Gastroesophageal sphincter (tissue), 4 donors: ENCODE measurements around the gene ANKRD29. TPM values are rescaled to one million over a fixed set of nuclear protein-coding genes. Genes with fewer than 3 reads are reported as not detected.
A peak's percentile ranks its signal among the peaks of the same experiment; 100 is the strongest.

ENCODE experiments used
- ATAC-seq: fragments of 150-250 bp; one replicate; pipeline ENCODE4 v1.9.1; 2016; ENCODE audit warnings: mild to moderate bottlenecking, moderate library complexity
- H3K27ac ChIP-seq, 4 donors: fragments of 200-600 bp; sonication (generic) in 3 of 4; 1 replicate in 3 of 4; 2 replicates in 1 of 4; pipeline ENCODE4 v1.5.1; 2016 to 2019
- H3K27me3 ChIP-seq: fragments of 200-600 bp; sonication (generic); one replicate; pipeline ENCODE4 v1.5.1; 2019
- H3K36me3 ChIP-seq, 2 donors: fragments of 200-600 bp; sonication (generic); one replicate each; pipeline ENCODE4 v1.5.1; 2019; ENCODE audit warnings: control low read depth in 1 of 2
- H3K4me1 ChIP-seq, 3 donors: fragments of 200-600 bp; sonication (generic); 1 replicate in 2 of 3; 2 replicates in 1 of 3; pipeline ENCODE4 v1.5.1; 2016 to 2019; ENCODE audit warnings: control low read depth in 2 of 3
- H3K4me3 ChIP-seq, 2 donors: fragments of 200-600 bp; sonication (generic); one replicate each; pipeline ENCODE4 v1.5.1; 2019; ENCODE audit warnings: mild to moderate bottlenecking in 1 of 2, moderate library complexity in 1 of 2
- H3K9me3 ChIP-seq, 3 donors: fragments of 200-600 bp; sonication (generic); one replicate each; pipeline ENCODE4 v1.5.1; 2017 to 2019; ENCODE audit warnings: control low read depth in 2 of 3
- EP300 ChIP-seq: sonication (generic); formaldehyde crosslinking; IDR thresholded peaks from one replicate; pipeline ENCODE4 v1.6.1; 2017; ENCODE audit warnings: antibody characterized with exemption, mild to moderate bottlenecking
- POLR2A ChIP-seq, 2 donors: fragments of 450-650 bp; IDR thresholded peaks; one replicate each; pipeline ENCODE4 v1.6.1; 2017; ENCODE audit warnings: antibody characterized with exemption in 2 of 2, mild to moderate bottlenecking in 2 of 2, moderate library complexity in 1 of 2
- POLR2AphosphoS5 ChIP-seq: sonication (generic); formaldehyde crosslinking; IDR thresholded peaks from one replicate; pipeline ENCODE4 v1.6.1; 2017; ENCODE audit warnings: antibody characterized with exemption
- WGBS, 2 donors: methylation state at CpG; one replicate each; pipeline ENCODE4 v1.1.5; 2018; ENCODE audit warnings: low coverage in 1 of 2; 5-methylcytosine and 5-hydroxymethylcytosine counted together
- total RNA-seq, 4 donors: library from RNA; depleted of rRNA; stranded (reverse); fragments of >200 nt; gene quantifications; one replicate each; pipeline ENCODE4 v1.1.0, GENCODE V29; 2016
- TF ChIP-seq, protein P1 (sequence below), 4 experiments: fragments of 200-600 bp in 2 of 4; fragments of 450-650 bp in 2 of 4; sonication (generic) in 1 of 4; IDR thresholded peaks; one replicate each; pipeline ENCODE4 v1.5.1; 2017 to 2019; ENCODE audit warnings: antibody characterized with exemption in 4 of 4, mild to moderate bottlenecking in 2 of 4, moderate library complexity in 2 of 4

Gene ANKRD29, protein sequence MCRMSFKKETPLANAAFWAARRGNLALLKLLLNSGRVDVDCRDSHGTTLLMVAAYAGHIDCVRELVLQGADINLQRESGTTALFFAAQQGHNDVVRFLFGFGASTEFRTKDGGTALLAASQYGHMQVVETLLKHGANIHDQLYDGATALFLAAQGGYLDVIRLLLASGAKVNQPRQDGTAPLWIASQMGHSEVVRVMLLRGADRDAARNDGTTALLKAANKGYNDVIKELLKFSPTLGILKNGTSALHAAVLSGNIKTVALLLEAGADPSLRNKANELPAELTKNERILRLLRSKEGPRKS
- 10 to 100 TPM in 2 of 4 donors, 1 to 10 TPM in 2; 3.5 to 19.3 (median 10.5) TPM for total RNA-seq

DNA sequence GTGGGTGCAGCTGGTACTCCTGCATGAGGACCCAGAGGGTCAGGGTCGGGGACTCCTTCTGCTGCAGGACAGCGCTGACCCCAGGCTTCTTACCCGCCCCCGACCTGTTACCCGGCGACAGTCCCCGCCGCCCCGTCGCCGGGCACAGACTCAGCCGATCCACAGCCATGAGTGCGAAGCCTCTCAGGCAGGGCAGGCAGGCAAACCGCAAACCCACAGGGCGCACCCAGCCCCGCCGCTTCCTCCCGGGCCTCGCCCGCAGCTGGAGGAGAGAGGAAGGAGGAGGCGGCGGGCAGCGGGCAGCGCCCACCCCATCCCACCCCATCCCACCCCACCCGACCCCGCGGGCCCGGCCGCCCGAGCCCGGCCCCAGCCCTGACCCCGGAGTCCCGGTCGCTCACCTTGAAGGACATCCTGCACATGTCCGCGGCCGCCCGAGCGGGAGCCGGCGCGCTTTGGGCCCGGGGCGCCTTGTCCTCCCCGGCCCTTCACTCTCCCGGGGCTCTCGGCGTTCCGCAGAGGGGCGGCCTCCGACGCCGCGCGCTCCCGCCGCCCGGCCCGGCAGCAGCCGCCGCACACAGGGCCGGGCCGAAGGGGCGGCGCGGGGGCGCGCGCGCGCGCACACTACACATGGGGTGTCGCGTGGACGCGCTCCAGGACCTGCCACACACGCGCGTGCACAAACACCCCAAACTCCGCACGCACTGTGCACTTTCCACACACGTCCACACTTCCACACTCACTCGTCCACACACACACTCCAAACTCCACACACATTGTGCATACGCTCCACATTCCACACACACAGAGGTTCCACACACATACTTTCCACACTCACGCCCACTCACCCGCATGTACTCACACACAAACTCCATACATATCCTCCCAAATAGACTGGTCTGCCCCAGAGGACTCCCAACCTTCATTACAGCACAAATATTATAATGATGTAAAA, at the start of gene ANKRD29:
TSS of gene ANKRD29 (minus strand) at position 603 of the 955 bp plus-strand sequence. CDS start at position 422, 181 bp downstream.
- H3K36me3 ChIP-seq: no peaks in the 10 kb centered on the region
- WGBS, 2 donors: 0 to 2% methylated on average over 5 to 6 of the region's 86 CpGs
- TF ChIP-seq POLR2AphosphoS5 (no peak), POLR2A (IDR thresholded peaks at IDR 0.05) (no peak), EP300 (no peak)
- TF ChIP-seq, protein P1, sequence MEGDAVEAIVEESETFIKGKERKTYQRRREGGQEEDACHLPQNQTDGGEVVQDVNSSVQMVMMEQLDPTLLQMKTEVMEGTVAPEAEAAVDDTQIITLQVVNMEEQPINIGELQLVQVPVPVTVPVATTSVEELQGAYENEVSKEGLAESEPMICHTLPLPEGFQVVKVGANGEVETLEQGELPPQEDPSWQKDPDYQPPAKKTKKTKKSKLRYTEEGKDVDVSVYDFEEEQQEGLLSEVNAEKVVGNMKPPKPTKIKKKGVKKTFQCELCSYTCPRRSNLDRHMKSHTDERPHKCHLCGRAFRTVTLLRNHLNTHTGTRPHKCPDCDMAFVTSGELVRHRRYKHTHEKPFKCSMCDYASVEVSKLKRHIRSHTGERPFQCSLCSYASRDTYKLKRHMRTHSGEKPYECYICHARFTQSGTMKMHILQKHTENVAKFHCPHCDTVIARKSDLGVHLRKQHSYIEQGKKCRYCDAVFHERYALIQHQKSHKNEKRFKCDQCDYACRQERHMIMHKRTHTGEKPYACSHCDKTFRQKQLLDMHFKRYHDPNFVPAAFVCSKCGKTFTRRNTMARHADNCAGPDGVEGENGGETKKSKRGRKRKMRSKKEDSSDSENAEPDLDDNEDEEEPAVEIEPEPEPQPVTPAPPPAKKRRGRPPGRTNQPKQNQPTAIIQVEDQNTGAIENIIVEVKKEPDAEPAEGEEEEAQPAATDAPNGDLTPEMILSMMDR (IDR thresholded peaks at IDR 0.05): no peak
- H3K27me3 ChIP-seq: peaks cover 24% of the 10 kb centered on the region
- peak within 1 kb of the TSS in 3 of 4 donors; percentile 57 to 77 (median 63) for H3K27ac ChIP-seq
- peak within 1 kb of the TSS; percentile 51 to 68 for H3K4me3 ChIP-seq
- peak; percentile 66 for ATAC-seq
- no peaks in the 10 kb centered on the region for H3K9me3 ChIP-seq
- peaks cover 0 to 16% (median 9%) of the 10 kb centered on the region in 3 donors for H3K4me1 ChIP-seq

DNA sequence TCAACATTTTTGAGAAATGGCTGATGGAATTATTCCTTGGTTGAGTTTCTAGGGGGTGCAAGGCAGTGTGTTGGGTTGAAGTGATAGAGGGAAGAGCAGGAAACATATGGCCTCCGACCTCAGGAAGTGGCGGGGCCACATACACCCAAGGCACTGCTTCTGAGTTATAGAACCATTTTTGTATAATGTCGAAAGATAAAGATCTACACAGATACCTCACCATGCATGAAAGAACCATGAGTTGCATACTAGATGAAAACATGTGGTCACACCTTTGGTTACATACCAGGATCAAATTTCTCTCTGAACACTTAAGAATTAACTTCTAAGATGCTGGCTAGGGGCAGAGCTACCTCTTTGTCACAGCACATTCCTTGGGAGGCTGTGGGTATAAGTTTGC, 49.7 kb upstream of the ANKRD29 start:
- H3K27me3 ChIP-seq: no peaks in the 10 kb centered on the region
- H3K4me3 ChIP-seq: no peak overlapping the region
- no peaks in the 10 kb centered on the region for H3K36me3 ChIP-seq
- WGBS, 2 donors: 75 to 100% methylated on average over 3 of the region's 3 CpGs
- TF ChIP-seq POLR2AphosphoS5 (no peak), POLR2A (IDR thresholded peaks at IDR 0.05) (no peak), EP300 (no peak)
- TF ChIP-seq, protein P1 (IDR thresholded peaks at IDR 0.05): no peak
- ATAC-seq: no peak
- no peaks in the 10 kb centered on the region for H3K9me3 ChIP-seq
- peaks cover 0 to 11% (median 0%) of the 10 kb centered on the region in 3 donors for H3K4me1 ChIP-seq
- H3K27ac ChIP-seq: no peak overlapping the region

DNA sequence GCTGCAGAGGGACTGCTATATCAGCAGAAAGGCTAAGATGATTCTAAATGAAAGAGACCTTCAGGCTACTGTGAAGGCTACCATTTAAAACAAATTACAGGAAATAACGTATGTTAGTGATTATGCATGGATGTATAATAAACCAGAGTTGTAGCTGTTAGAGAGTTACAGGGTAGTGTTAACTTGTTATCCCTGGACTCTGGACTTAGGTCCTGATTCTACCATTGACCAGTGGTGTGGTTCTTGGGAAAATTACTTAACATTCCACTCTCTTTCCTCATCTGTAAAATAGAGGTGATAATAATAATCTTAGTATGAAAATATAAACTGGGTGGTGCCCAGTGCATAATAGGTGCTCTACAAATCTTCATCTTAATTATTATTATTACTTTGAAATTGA, 48.7 kb upstream of the ANKRD29 start:
- H3K4me1 ChIP-seq: peaks cover 0 to 11% (median 0%) of the 10 kb centered on the region in 3 donors
- ATAC-seq: no peak
- no peaks in the 10 kb centered on the region for H3K36me3 ChIP-seq
- TF ChIP-seq, protein P1 (IDR thresholded peaks at IDR 0.05): no peak
- TF ChIP-seq POLR2AphosphoS5 (no peak), EP300 (no peak), POLR2A (IDR thresholded peaks at IDR 0.05) (no peak)
- no peaks in the 10 kb centered on the region for H3K27me3 ChIP-seq
- H3K4me3 ChIP-seq: no peak overlapping the region
- H3K27ac ChIP-seq: no peak overlapping the region
- peaks cover 0 to 6% (median 0%) of the 10 kb centered on the region in 3 donors for H3K9me3 ChIP-seq
- WGBS, 2 donors: 83 to 100% methylated on average over 1 of the region's 1 CpG

DNA sequence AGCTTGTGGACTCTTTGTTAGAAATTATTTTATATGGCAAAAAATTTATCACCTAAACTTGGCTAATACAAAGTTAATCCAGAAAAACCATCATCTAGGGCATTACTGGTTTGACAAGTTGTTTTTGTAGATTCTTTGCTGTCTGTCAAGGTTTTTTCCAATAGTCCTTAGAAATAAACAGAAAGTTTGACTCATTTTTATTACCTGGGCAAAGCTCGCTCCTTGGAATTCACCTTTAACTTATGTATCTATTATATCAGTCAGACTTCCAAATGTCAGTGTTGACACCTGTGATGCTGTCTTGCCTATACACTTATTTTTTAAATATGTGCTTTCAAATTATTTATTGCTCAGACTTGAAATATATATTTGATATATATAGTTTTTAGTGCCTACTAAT, 48.2 kb upstream of the ANKRD29 start:
- H3K9me3 ChIP-seq: peaks cover 0 to 6% (median 0%) of the 10 kb centered on the region in 3 donors
- ATAC-seq: no peak
- no peaks in the 10 kb centered on the region for H3K27me3 ChIP-seq
- peaks cover 0 to 8% (median 0%) of the 10 kb centered on the region in 3 donors for H3K4me1 ChIP-seq
- H3K36me3 ChIP-seq: no peaks in the 10 kb centered on the region
- H3K27ac ChIP-seq: no peak overlapping the region
- TF ChIP-seq POLR2AphosphoS5: no peak
- TF ChIP-seq, protein P1 (IDR thresholded peaks at IDR 0.05): no peak
- TF ChIP-seq POLR2A (IDR thresholded peaks at IDR 0.05): no peak
- TF ChIP-seq EP300: no peak
- WGBS, 2 donors: 83 to 86% methylated on average over 1 of the region's 1 CpG
- no peak overlapping the region for H3K4me3 ChIP-seq
